Thoracic aorta (tissue), 2 donors: ENCODE data around the gene PIANP. TPM values are rescaled to one million over a fixed set of nuclear protein-coding genes. Genes with fewer than 3 reads are reported as not detected.

ENCODE experiments used
- ATAC-seq: fragments of 150-250 bp; one replicate; pipeline ENCODE4 v1.8.0; 2017; ENCODE audit warnings: low read depth; ENCODE audit not compliant: insufficient number of reproducible peaks, low FRiP score
- DNase-seq: peaks from one replicate; pipeline ENCODE4 v3.0.0-alpha.2; 2020; ENCODE audit warnings: low spot score
- H3K27ac ChIP-seq, 2 donors: fragments of 200-600 bp; sonication (generic); 1 replicate in 1 of 2; 2 replicates in 1 of 2; pipeline ENCODE4 v1.5.1; 2016; ENCODE audit warnings: mild to moderate bottlenecking in 2 of 2, moderate library complexity in 2 of 2
- H3K27me3 ChIP-seq: fragments of 200-600 bp; sonication (generic); replicated peaks from 2 replicates; pipeline ENCODE4 v1.6.0; 2016; ENCODE audit warnings: mild to moderate bottlenecking; ENCODE audit not compliant: insufficient read depth
- H3K36me3 ChIP-seq: fragments of 200-600 bp; sonication (generic); one replicate; pipeline ENCODE4 v1.5.1; 2016
- H3K4me1 ChIP-seq, 2 donors: fragments of 200-600 bp; sonication (generic); 1 replicate in 1 of 2; 2 replicates in 1 of 2; pipeline versions ENCODE4 v1.5.1 to v1.6.0; 2016; ENCODE audit warnings: low read depth in 2 of 2, mild to moderate bottlenecking in 1 of 2; ENCODE audit not compliant: control insufficient read depth in 1 of 2
- H3K4me3 ChIP-seq: fragments of 200-600 bp; sonication (generic); 2 replicates; pipeline ENCODE4 v1.5.1; 2016; ENCODE audit warnings: mild to moderate bottlenecking
- H3K9me3 ChIP-seq: fragments of 200-600 bp; sonication (generic); 2 replicates; pipeline ENCODE4 v1.5.1; 2016
- total RNA-seq, 2 donors: library from RNA; depleted of rRNA; stranded (reverse); fragments of >200 nt; gene quantifications; one replicate each; pipeline versions ENCODE4 v1.1.0 to v1.2.3, GENCODE V29; 2016
- TF ChIP-seq, protein P1 (sequence below): fragments of 200-600 bp; sonication (generic); IDR thresholded peaks from one replicate; pipeline ENCODE4 v1.5.1; 2019; ENCODE audit warnings: antibody characterized with exemption

PIANP gene
- total RNA-seq, 2 donors from 2014 or later = 3.1 to 4.2 TPM

GRCh38 chr12:6685814-6686213, 14.8 kb downstream of the PIANP start:
- Histone ChIP-seq H3K4me1 (peaks cover 31 to 50% of the 10 kb centered on the region in 2 donors), H3K36me3 (peaks cover 4% of the 10 kb centered on the region), H3K27ac (no peak overlapping the region), H3K9me3 (no peaks in the 10 kb centered on the region), H3K27me3 (no peaks in the 10 kb centered on the region), H3K4me3 (no peak overlapping the region)
- ATAC-seq (no peak), DNase-seq (no peak)
- TF ChIP-seq, protein P1, sequence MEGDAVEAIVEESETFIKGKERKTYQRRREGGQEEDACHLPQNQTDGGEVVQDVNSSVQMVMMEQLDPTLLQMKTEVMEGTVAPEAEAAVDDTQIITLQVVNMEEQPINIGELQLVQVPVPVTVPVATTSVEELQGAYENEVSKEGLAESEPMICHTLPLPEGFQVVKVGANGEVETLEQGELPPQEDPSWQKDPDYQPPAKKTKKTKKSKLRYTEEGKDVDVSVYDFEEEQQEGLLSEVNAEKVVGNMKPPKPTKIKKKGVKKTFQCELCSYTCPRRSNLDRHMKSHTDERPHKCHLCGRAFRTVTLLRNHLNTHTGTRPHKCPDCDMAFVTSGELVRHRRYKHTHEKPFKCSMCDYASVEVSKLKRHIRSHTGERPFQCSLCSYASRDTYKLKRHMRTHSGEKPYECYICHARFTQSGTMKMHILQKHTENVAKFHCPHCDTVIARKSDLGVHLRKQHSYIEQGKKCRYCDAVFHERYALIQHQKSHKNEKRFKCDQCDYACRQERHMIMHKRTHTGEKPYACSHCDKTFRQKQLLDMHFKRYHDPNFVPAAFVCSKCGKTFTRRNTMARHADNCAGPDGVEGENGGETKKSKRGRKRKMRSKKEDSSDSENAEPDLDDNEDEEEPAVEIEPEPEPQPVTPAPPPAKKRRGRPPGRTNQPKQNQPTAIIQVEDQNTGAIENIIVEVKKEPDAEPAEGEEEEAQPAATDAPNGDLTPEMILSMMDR = no peak

DNA sequence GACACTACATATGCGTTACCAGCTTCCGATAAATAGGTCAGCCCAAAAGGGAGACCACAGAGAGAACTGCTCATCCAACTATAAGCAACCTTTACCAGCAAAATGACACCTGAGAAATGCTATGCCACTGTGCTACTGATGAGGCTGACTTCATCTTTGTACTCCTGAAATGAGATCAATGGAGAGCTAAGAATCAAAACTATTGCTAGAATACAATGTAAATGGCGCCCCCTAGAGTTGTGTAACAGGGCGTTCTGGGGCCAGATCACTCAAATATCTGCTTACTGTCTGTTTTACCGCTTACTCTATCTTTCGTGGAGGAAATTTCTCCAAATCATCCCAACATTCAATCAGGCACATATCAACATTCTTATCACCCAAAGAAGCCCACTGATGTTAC, 16.0 kb downstream of the PIANP start:
- TF ChIP-seq, protein P1 = peak; percentile 31
- no peak for DNase-seq
- Histone ChIP-seq H3K4me1 (peaks cover 23 to 39% of the 10 kb centered on the region in 2 donors), H3K27ac (no peak overlapping the region), H3K27me3 (no peaks in the 10 kb centered on the region), H3K4me3 (no peak overlapping the region), H3K9me3 (no peaks in the 10 kb centered on the region), H3K36me3 (peaks cover 11% of the 10 kb centered on the region)
- ATAC-seq = no peak

DNA sequence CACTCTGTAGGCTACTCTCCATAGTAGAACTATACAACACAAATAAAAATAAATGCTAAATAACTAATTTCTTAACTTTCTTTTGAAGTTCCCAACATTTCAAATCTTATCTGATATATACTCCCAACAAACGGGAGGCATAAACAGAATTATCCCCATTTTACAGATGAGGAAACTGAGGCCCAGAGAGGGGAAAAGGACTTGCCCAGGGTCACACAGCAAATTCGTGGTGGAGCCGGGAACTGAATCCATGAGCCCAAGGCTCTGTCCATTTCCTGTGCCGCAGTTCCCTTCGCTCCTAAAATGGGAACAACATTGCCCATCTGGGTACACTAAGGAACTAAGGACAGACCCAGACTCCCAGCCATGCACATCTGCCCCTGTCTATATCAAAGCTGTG, 23.7 kb downstream of the PIANP start:
- no peak for DNase-seq
- Histone ChIP-seq H3K27me3 (no peaks in the 10 kb centered on the region), H3K4me3 (no peak overlapping the region), H3K4me1 (no peaks in the 10 kb centered on the region), H3K27ac (no peak overlapping the region), H3K9me3 (no peaks in the 10 kb centered on the region), H3K36me3 (peaks cover 55% of the 10 kb centered on the region)
- ATAC-seq = no peak
- TF ChIP-seq, protein P1 = no peak

DNA sequence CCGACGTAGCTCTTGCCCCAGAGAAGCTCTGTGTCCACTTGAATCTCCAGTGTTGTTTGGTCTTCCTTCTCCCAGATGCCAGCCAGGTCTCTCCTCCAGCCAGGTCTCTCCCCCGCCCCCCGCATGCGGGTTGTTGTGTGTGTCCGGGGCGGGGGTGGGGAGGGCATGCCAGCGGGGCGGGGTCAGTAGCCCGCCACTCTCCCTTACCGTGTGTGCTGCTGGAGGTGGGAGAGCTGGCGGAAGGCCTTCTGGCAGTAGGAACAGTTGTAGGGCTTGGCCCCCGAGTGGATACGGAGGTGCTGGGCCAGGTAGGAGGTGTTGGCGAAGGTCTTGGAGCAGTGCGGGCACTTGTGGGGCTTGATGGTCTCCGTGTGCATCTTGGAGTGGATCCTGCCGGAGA, 28.5 kb downstream of the PIANP start:
- DNase-seq (no peak), ATAC-seq (no peak)
- Histone ChIP-seq H3K27me3 (no peaks in the 10 kb centered on the region), H3K4me3 (no peak overlapping the region), H3K4me1 (no peaks in the 10 kb centered on the region), H3K9me3 (no peaks in the 10 kb centered on the region), H3K36me3 (peaks cover 70% of the 10 kb centered on the region), H3K27ac (no peak overlapping the region)
- TF ChIP-seq, protein P1 = no peak

- no peak overlapping the region for H3K4me3 ChIP-seq
- DNase-seq (no peak), ATAC-seq (no peak)
- TF ChIP-seq, protein P1 = no peak
- H3K27me3 ChIP-seq = no peaks in the 10 kb centered on the region
- H3K4me1 ChIP-seq = no peaks in the 10 kb centered on the region
- H3K9me3 ChIP-seq = no peaks in the 10 kb centered on the region
- no peak overlapping the region for H3K27ac ChIP-seq
- H3K36me3 ChIP-seq = peaks cover 55% of the 10 kb centered on the region
Observed at GRCh38 chr12:6667559-6668210, 32.9 kb downstream of the PIANP start.
